GM23338 (cell line): ENCODE results near the gene ZSCAN5A. TPM values are rescaled to one million over a fixed set of nuclear protein-coding genes. Genes with fewer than 3 reads are reported as not detected.

Experiments
- ATAC-seq: fragments of 200-7000 bp; cut with Tn5 transposase; 3 replicates; pipeline ENCODE4 v1.9.1; 2020
- DNase-seq: peaks from one replicate; pipeline ENCODE4 v3.0.0-alpha.2; 2015; ENCODE audit warnings: low spot score
- H2AFZ ChIP-seq: fragments of 200-600 bp; sonication (generic); 2 replicates; pipeline ENCODE4 v1.8.0; 2016; ENCODE audit warnings: antibody characterized with exemption, mild to moderate bottlenecking, moderate library complexity
- H3F3A ChIP-seq: fragments of 200-600 bp; sonication (generic); replicated peaks from 2 replicates; pipeline ENCODE4 v1.8.0; 2017; ENCODE audit warnings: antibody characterized with exemption, mixed run types, low read depth
- H3K27ac ChIP-seq: fragments of 200-600 bp; sonication (generic); 2 replicates; pipeline ENCODE4 v1.6.1; 2016; ENCODE audit warnings: low read depth
- H3K27me3 ChIP-seq: fragments of 200-600 bp; sonication (generic); 2 replicates; pipeline ENCODE4 v1.8.0; 2016; ENCODE audit warnings: mild to moderate bottlenecking, mixed run types, moderate library complexity; ENCODE audit not compliant: insufficient read depth
- H3K36me3 ChIP-seq: fragments of 200-600 bp; sonication (generic); 2 replicates; pipeline ENCODE4 v1.8.0; 2016; ENCODE audit warnings: mild to moderate bottlenecking; ENCODE audit not compliant: insufficient read depth
- H3K4me1 ChIP-seq: fragments of 200-600 bp; sonication (generic); 2 replicates; pipeline ENCODE4 v1.8.0; 2016; ENCODE audit warnings: mild to moderate bottlenecking, moderate library complexity; ENCODE audit not compliant: insufficient read depth
- H3K4me2 ChIP-seq: fragments of 200-600 bp; sonication (generic); 2 replicates; pipeline ENCODE4 v1.7.1; 2017; ENCODE audit warnings: mixed run types
- H3K4me3 ChIP-seq: fragments of 200-600 bp; sonication (generic); 2 replicates; pipeline ENCODE4 v1.6.1; 2016; ENCODE audit warnings: mixed run types
- H3K79me2 ChIP-seq: fragments of 200-600 bp; sonication (generic); replicated peaks from 2 replicates; pipeline ENCODE4 v1.8.0; 2017; ENCODE audit warnings: mild to moderate bottlenecking; ENCODE audit not compliant: insufficient read depth
- H3K9me2 ChIP-seq: fragments of 200-600 bp; sonication (generic); 2 replicates; pipeline ENCODE4 v1.8.0; 2017; ENCODE audit not compliant: insufficient read depth
- H4K20me1 ChIP-seq: fragments of 200-600 bp; sonication (generic); replicated peaks from 2 replicates; pipeline ENCODE4 v1.8.0; 2017; ENCODE audit warnings: mild to moderate bottlenecking; ENCODE audit not compliant: insufficient read depth
- H3K27ac Mint-ChIP-seq: 2 replicates; pipeline ENCODE4 v1.8.0; 2020; ENCODE audit warnings: inconsistent platforms, mild to moderate bottlenecking, moderate library complexity, mixed read lengths
- H3K27me3 Mint-ChIP-seq: 3 replicates; pipeline ENCODE4 v1.8.0; 2022; ENCODE audit warnings: low read depth, mild to moderate bottlenecking, moderate library complexity, mixed read lengths, inconsistent platforms; ENCODE audit not compliant: insufficient read depth, poor library complexity
- H3K36me3 Mint-ChIP-seq: 3 replicates; pipeline ENCODE4 v1.8.0; 2021; ENCODE audit warnings: low read depth, mild to moderate bottlenecking, inconsistent platforms, moderate library complexity, mixed read lengths
- H3K4me1 Mint-ChIP-seq: 3 replicates; pipeline ENCODE4 v1.8.0; 2020; ENCODE audit warnings: mild to moderate bottlenecking, inconsistent platforms, mixed read lengths
- H3K4me3 Mint-ChIP-seq: 3 replicates; pipeline ENCODE4 v1.8.0; 2021; ENCODE audit warnings: moderate library complexity, mild to moderate bottlenecking, inconsistent platforms, mixed read lengths
- H3K9me3 Mint-ChIP-seq: 3 replicates; pipeline ENCODE4 v1.8.0; 2020; ENCODE audit warnings: moderate library complexity, mild to moderate bottlenecking, inconsistent platforms, mixed read lengths
- CREB1 ChIP-seq: fragments of 250-450 bp; sonication (Bioruptor Pico); IDR thresholded peaks from 2 replicates; pipeline ENCODE4 v1.5.0; 2020; ENCODE audit warnings: low read depth, mild to moderate bottlenecking, moderate library complexity
- CTCF ChIP-seq, 2 experiments: fragments of 200-600 bp in 1 of 2; sonication (generic) in 1 of 2; conservative IDR thresholded peaks; 2 replicates each; pipeline versions ENCODE4 v1.5.1 to v1.6.1; 2016 to 2017; ENCODE audit warnings: antibody characterized with exemption in 2 of 2, low read depth in 2 of 2, mild to moderate bottlenecking in 2 of 2, moderate library complexity in 1 of 2
- ETS1 ChIP-seq: IDR thresholded peaks from 2 replicates; pipeline ENCODE4 v1.6.1; 2016; ENCODE audit warnings: antibody characterized with exemption
- EZH2 ChIP-seq: fragments of 200-600 bp; sonication (generic); IDR thresholded peaks from one replicate; pipeline ENCODE4 v1.8.0; 2017; ENCODE audit warnings: antibody characterized with exemption, mild to moderate bottlenecking, low read depth; ENCODE audit not compliant: unreplicated experiment
- EZH2phosphoT487 ChIP-seq: fragments of 200-600 bp; sonication (generic); IDR thresholded peaks from one replicate; pipeline ENCODE4 v1.8.1; 2018; ENCODE audit warnings: antibody characterized with exemption; ENCODE audit not compliant: unreplicated experiment
- JUNB ChIP-seq: IDR thresholded peaks from one replicate; pipeline ENCODE4 v1.6.1; 2016; ENCODE audit warnings: antibody characterized with exemption; ENCODE audit not compliant: unreplicated experiment
- NANOG ChIP-seq: IDR thresholded peaks from 2 replicates; pipeline ENCODE4 v1.6.1; 2016; ENCODE audit warnings: antibody characterized with exemption, borderline replicate concordance
- POLR2AphosphoS5 ChIP-seq: IDR thresholded peaks from 2 replicates; pipeline ENCODE4 v1.6.1; 2016; ENCODE audit warnings: antibody characterized with exemption, low read depth
- REST ChIP-seq: IDR thresholded peaks from one replicate; pipeline ENCODE4 v1.6.1; 2018; ENCODE audit warnings: antibody characterized with exemption; ENCODE audit not compliant: unreplicated experiment
- STAT1 ChIP-seq: IDR thresholded peaks from one replicate; pipeline ENCODE4 v1.6.1; 2016; ENCODE audit warnings: antibody characterized with exemption; ENCODE audit not compliant: unreplicated experiment
- ZNF114 ChIP-seq: fragments of 250-450 bp; sonication (Bioruptor Pico); IDR thresholded peaks from 2 replicates; pipeline ENCODE4 v1.5.0; 2020; ENCODE audit warnings: mild to moderate bottlenecking, moderate library complexity
- ZNF331 ChIP-seq: fragments of 250-450 bp; sonication (Bioruptor Pico); IDR thresholded peaks from 2 replicates; pipeline ENCODE4 v1.5.0; 2020; ENCODE audit warnings: low read depth, mild to moderate bottlenecking, moderate library complexity
- polyA plus RNA-seq: library from polyadenylated mRNA; unstranded; fragments of >200 nt; fragmentation: Nextera tagmentation; extraction: Ambion mirVana; gene quantifications from 2 replicates; pipeline ENCODE4 v1.2.1, GENCODE V29; 2016
- total RNA-seq: library from RNA; depleted of rRNA; stranded (reverse); fragments of >200 nt; shearing (Covaris generic); gene quantifications from 2 replicates; pipeline ENCODE4 v1.2.3, GENCODE V29; 2014
- TF ChIP-seq, protein P1 (sequence below): fragments of 250-450 bp; sonication (Bioruptor Pico); IDR thresholded peaks from 2 replicates; pipeline ENCODE4 v1.5.0; 2020; ENCODE audit warnings: mild to moderate bottlenecking, moderate library complexity

The ZSCAN5A gene
- total and polyA plus RNA-seq, 2 experiments from 2014 or later: 10.2 to 12.5 TPM

GRCh38 chr19:56261145-56261544 is 53.5 kb downstream of the ZSCAN5A start:
- ATAC-seq: no peak
- peaks cover 6% of the 10 kb centered on the region for H3K27me3 Mint-ChIP-seq

More at GRCh38 chr19:56261145-56261544, 53.5 kb downstream of the ZSCAN5A start:
- no peaks in the 10 kb centered on the region for H3K4me1 Mint-ChIP-seq
- no peaks in the 10 kb centered on the region for H3F3A ChIP-seq
- H3K27ac ChIP-seq: no peak overlapping the region
- H2AFZ ChIP-seq: no peak overlapping the region
- no peaks in the 10 kb centered on the region for H3K4me1 ChIP-seq
- DNase-seq: no peak
- H3K36me3 ChIP-seq: no peaks in the 10 kb centered on the region
- no peaks in the 10 kb centered on the region; the same call in 2 of the 3 replicates for H3K36me3 Mint-ChIP-seq
- no peaks in the 10 kb centered on the region for H3K27me3 ChIP-seq
- H3K4me2 ChIP-seq: no peak overlapping the region
- H3K27ac Mint-ChIP-seq: no peak overlapping the region
- H3K4me3 Mint-ChIP-seq: no peak overlapping the region
- H4K20me1 ChIP-seq: no peaks in the 10 kb centered on the region
- no peaks in the 10 kb centered on the region for H3K79me2 ChIP-seq
- H3K9me2 ChIP-seq: no peaks in the 10 kb centered on the region
- TF ChIP-seq CTCF (conservative IDR thresholded peaks at IDR 0.05; ENCODE audit: low read depth in 2 of 2) (no peak), CREB1 (no peak), STAT1 (no peak), ETS1 (no peak), EZH2phosphoT487 (no peak), REST (no peak), ZNF331 (no peak), ZNF114 (CRISPR knock-in tag) (no peak), NANOG (no peak), JUNB (no peak), EZH2 (no peak), POLR2AphosphoS5 (no peak)
- TF ChIP-seq, protein P1, sequence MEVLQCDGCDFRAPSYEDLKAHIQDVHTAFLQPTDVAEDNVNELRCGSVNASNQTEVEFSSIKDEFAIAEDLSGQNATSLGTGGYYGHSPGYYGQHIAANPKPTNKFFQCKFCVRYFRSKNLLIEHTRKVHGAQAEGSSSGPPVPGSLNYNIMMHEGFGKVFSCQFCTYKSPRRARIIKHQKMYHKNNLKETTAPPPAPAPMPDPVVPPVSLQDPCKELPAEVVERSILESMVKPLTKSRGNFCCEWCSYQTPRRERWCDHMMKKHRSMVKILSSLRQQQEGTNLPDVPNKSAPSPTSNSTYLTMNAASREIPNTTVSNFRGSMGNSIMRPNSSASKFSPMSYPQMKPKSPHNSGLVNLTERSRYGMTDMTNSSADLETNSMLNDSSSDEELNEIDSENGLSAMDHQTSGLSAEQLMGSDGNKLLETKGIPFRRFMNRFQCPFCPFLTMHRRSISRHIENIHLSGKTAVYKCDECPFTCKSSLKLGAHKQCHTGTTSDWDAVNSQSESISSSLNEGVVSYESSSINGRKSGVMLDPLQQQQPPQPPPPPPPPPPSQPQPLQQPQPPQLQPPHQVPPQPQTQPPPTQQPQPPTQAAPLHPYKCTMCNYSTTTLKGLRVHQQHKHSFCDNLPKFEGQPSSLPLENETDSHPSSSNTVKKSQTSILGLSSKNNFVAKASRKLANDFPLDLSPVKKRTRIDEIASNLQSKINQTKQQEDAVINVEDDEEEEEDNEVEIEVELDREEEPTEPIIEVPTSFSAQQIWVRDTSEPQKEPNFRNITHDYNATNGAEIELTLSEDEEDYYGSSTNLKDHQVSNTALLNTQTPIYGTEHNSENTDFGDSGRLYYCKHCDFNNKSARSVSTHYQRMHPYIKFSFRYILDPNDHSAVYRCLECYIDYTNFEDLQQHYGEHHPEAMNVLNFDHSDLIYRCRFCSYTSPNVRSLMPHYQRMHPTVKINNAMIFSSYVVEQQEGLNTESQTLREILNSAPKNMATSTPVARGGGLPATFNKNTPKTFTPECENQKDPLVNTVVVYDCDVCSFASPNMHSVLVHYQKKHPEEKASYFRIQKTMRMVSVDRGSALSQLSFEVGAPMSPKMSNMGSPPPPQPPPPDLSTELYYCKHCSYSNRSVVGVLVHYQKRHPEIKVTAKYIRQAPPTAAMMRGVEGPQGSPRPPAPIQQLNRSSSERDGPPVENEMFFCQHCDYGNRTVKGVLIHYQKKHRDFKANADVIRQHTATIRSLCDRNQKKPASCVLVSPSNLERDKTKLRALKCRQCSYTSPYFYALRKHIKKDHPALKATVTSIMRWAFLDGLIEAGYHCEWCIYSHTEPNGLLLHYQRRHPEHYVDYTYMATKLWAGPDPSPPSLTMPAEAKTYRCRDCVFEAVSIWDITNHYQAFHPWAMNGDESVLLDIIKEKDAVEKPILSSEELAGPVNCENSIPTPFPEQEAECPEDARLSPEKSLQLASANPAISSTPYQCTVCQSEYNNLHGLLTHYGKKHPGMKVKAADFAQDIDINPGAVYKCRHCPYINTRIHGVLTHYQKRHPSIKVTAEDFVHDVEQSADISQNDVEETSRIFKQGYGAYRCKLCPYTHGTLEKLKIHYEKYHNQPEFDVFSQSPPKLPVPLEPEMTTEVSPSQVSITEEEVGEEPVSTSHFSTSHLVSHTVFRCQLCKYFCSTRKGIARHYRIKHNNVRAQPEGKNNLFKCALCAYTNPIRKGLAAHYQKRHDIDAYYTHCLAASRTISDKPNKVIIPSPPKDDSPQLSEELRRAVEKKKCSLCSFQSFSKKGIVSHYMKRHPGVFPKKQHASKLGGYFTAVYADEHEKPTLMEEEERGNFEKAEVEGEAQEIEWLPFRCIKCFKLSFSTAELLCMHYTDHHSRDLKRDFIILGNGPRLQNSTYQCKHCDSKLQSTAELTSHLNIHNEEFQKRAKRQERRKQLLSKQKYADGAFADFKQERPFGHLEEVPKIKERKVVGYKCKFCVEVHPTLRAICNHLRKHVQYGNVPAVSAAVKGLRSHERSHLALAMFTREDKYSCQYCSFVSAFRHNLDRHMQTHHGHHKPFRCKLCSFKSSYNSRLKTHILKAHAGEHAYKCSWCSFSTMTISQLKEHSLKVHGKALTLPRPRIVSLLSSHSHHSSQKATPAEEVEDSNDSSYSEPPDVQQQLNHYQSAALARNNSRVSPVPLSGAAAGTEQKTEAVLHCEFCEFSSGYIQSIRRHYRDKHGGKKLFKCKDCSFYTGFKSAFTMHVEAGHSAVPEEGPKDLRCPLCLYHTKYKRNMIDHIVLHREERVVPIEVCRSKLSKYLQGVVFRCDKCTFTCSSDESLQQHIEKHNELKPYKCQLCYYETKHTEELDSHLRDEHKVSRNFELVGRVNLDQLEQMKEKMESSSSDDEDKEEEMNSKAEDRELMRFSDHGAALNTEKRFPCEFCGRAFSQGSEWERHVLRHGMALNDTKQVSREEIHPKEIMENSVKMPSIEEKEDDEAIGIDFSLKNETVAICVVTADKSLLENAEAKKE: no peak
- no peaks in the 10 kb centered on the region; the same call in 2 of the 3 replicates for H3K9me3 Mint-ChIP-seq
- no peak overlapping the region for H3K4me3 ChIP-seq
